ENCODE results near the gene FAM193B.
A peak's percentile ranks its signal among the peaks of the same experiment; 100 is the strongest.
"Not testable (repeated sequence)": the region's sequence is repeated elsewhere in the genome, so short reads cannot be mapped to it uniquely, and the experiment has no call there.

Gene FAM193B

DNA sequence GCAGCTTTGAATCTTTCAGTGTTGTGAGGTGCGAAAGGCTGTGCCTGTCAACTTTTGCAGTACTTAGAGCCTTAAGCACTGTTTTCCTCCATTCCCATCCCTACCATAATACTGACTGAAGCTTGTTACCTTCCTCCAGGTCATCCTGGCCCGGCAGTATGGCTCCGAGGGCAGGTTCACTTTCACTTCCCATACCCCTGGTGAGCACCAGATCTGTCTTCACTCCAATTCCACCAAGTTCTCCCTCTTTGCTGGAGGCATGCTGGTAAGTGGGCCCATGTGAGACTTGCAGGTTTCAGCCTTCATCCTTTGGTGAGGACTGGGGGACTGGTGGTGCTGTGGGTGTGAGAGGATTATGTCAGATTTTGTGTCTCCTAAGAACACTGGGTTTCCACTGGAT lies 39.1 kb upstream of the FAM193B start:
- H3K4me1 ChIP-seq (ENCODE audit: insufficient read depth, low read length), result 0 out of 2 replicates have a peak, but pooled peaks cover 2% of the 10 kb centered on the region

DNA sequence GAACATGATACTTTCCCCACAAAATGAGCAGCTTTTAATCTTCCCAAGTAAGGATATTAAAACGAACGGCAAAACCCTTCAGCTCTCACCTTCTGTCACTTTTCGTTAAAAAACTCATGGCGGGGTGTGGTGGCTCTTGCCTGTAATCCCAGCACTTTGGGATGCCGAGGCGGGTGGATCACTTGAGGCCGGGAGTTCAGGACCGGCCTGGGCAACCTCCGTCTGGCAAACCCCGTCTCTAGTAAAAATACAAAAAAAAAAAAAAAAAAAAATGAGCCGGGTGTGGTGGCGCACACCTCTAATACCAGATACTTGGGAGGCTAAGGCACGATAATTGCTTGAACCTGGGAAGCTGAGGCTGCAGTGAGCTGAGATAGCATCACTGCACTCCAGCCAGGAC lies 38.5 kb upstream of the FAM193B start:
- Histone ChIP-seq H3K9me3 (ENCODE audit: control insufficient read depth, insufficient read depth, low read length) (no peaks in the 10 kb centered on the region), H3K36me3 (ENCODE audit: insufficient read depth, low read length) (peaks cover 21% of the 10 kb centered on the region), H3K9ac (ENCODE audit: low read depth, low read length) (peak overlapping the region; percentile 88), H3K4me1 (ENCODE audit: insufficient read depth, low read length) (no peaks in the 10 kb centered on the region)

More for the DNA sequence above, 39.1 kb upstream of the FAM193B start:
- Histone ChIP-seq H3K9ac (ENCODE audit: low read depth, low read length) (no peak overlapping the region), H3K9me3 (ENCODE audit: control insufficient read depth, insufficient read depth, low read length) (no peaks in the 10 kb centered on the region), H3K36me3 (ENCODE audit: insufficient read depth, low read length) (peaks cover 21% of the 10 kb centered on the region)

DNA sequence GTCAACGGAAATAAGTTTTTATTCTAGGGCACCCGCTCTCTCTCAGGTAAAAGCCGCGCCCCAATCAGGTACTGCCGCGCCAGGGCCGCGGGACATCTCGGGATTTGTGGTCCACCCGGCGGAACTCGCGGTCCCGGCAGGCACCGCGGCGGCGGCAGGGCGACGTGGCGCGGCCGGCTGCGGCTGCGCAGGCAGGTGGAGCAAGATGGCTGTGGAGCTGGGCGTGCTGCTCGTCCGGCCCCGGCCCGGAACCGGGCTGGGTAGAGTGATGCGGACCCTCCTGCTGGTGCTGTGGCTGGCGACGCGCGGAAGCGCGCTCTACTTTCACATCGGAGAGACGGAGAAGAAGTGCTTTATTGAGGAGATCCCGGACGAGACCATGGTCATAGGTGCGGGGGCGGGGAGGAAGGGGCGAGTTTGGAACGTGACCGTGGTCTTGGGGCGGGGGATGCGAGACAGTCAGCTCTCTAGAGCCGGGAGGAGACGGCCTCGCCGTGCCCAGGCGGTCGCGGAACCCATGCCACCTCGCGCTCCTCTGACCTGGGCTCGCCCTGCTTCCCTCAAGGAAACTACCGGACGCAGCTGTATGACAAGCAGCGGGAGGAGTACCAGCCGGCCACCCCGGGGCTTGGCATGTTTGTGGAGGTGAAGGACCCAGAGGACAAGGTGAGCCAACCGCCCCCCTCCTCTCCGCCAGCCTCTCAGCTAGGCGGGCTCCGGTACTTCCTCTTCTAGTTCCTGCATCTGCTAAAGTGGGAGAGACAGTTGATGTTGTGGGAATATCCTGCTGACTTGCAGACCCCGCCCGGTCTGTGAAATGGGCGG lies 37.9 kb upstream of the FAM193B start, which contains the start of gene TMED9:
Gene TMED9 (plus strand): TSS at position 194 of the 825 bp plus-strand sequence. CDS start 12 bp downstream, at position 206.
- peak within 1 kb of the TSS; percentile 88 for H3K9ac ChIP-seq (ENCODE audit: low read depth, low read length)
- no peaks in the 10 kb centered on the region for H3K9me3 ChIP-seq (ENCODE audit: control insufficient read depth, insufficient read depth, low read length)
- H3K36me3 ChIP-seq (ENCODE audit: insufficient read depth, low read length), result peaks cover 21% of the 10 kb centered on the region
- no peaks in the 10 kb centered on the region for H3K4me1 ChIP-seq (ENCODE audit: insufficient read depth, low read length)

- Histone ChIP-seq H3K4me1 (ENCODE audit: insufficient read depth, low read length) (no peaks in the 10 kb centered on the region), H3K9ac (ENCODE audit: low read depth, low read length) (peak overlapping the region; percentile 88), H3K36me3 (ENCODE audit: insufficient read depth, low read length) (peaks cover 21% of the 10 kb centered on the region), H3K9me3 (ENCODE audit: control insufficient read depth, insufficient read depth, low read length) (no peaks in the 10 kb centered on the region)
Measured at GRCh38 chr5:177591690-177592009, 37.3 kb upstream of the FAM193B start.

DNA sequence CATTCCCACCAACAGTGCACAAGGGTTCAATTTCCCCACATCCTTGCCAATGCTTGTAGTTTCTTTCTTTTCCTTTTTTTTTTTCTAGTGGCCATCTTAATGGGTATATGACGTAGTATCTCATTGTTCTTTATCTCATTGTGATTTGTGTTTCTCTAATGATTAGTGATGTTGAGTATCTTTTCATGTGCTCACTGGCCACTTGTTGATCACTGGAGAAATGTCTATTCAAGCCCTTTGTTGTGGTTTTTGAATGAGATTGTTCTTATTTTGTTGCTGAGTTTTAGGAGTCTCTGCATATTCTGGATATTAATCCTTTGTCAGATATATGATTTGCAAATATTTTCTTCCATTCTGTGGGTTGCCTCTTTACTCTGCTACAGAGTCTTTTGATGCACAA lies 36.0 kb upstream of the FAM193B start:
- H3K9me3 ChIP-seq (ENCODE audit: control insufficient read depth, insufficient read depth, low read length), result no peaks in the 10 kb centered on the region

GRCh38 chr5:177588413-177588909 lies 34.1 kb upstream of the FAM193B start:
- Histone ChIP-seq H3K36me3 (ENCODE audit: insufficient read depth, low read length) (0 out of 2 replicates have a peak, but pooled peaks cover 2% of the 10 kb centered on the region), H3K9ac (ENCODE audit: low read depth, low read length) (no peak overlapping the region), H3K4me1 (ENCODE audit: insufficient read depth, low read length) (no peaks in the 10 kb centered on the region), H3K9me3 (ENCODE audit: control insufficient read depth, insufficient read depth, low read length) (no peaks in the 10 kb centered on the region)

More for the DNA sequence above, 36.0 kb upstream of the FAM193B start:
- Histone ChIP-seq H3K4me1 (ENCODE audit: insufficient read depth, low read length) (no peaks in the 10 kb centered on the region), H3K36me3 (ENCODE audit: insufficient read depth, low read length) (peaks cover 20% of the 10 kb centered on the region), H3K9ac (ENCODE audit: low read depth, low read length) (no peak overlapping the region)

DNA sequence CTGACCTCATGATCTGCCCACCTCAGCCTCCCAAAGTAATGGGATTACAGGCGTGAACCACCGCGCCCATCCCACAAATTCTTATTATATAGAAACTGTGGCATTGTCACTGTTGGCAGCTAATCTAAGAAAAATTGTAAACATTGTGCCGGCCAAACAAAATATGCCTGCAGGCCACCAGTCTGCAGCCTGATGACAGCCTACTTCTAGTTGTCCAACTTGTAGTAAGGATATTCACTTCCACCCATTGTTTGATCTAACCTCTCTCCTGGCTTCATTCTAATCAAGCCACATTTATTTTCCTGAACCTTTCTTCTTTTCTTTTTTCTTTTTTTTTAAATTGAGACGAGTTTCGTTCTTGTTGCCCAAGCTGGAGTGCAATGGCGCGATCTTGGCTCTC lies 24.0 kb upstream of the FAM193B start:
- H3K4me1 ChIP-seq (ENCODE audit: insufficient read depth, low read length), result peaks cover 7% of the 10 kb centered on the region; the same call in 1 of the 2 replicates

DNA sequence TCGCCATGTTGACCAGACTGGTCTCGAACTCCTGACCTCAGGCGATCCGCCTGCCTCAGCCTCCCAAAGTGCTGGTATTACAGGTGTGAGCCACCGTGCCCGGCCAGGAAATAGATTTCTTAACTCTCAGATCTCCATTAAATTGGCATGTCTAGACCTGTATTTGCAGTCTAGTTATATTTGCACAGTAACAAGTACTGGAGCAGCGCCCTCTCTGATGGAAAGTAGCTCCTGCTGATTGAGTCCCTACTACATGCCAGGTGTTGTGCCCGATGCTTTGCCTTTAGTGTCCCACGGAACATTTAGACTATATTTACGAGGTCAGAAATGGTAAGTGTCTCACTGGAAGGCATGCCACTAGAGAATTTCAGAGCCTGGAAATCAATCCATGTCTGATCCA lies 21.8 kb upstream of the FAM193B start:
- Histone ChIP-seq H3K4me1 (ENCODE audit: insufficient read depth, low read length) (peaks cover 7% of the 10 kb centered on the region; the same call in 1 of the 2 replicates), H3K9ac (ENCODE audit: low read depth, low read length) (no peak overlapping the region), H3K36me3 (ENCODE audit: insufficient read depth, low read length) (no peaks in the 10 kb centered on the region)

More for the DNA sequence above, 24.0 kb upstream of the FAM193B start:
- Histone ChIP-seq H3K36me3 (ENCODE audit: insufficient read depth, low read length) (no peaks in the 10 kb centered on the region), H3K9me3 (ENCODE audit: control insufficient read depth, insufficient read depth, low read length) (no peaks in the 10 kb centered on the region), H3K9ac (ENCODE audit: low read depth, low read length) (no peak overlapping the region)

GRCh38 chr5:177575488-177575887 lies 21.1 kb upstream of the FAM193B start:
- Histone ChIP-seq H3K9me3 (ENCODE audit: control insufficient read depth, insufficient read depth, low read length) (no peaks in the 10 kb centered on the region), H3K9ac (ENCODE audit: low read depth, low read length) (no peak overlapping the region), H3K36me3 (ENCODE audit: insufficient read depth, low read length) (no peaks in the 10 kb centered on the region), H3K4me1 (ENCODE audit: insufficient read depth, low read length) (peaks cover 7% of the 10 kb centered on the region; the same call in 1 of the 2 replicates)

More for the DNA sequence above, 21.8 kb upstream of the FAM193B start:
- H3K9me3 ChIP-seq (ENCODE audit: control insufficient read depth, insufficient read depth, low read length), result no peaks in the 10 kb centered on the region

DNA sequence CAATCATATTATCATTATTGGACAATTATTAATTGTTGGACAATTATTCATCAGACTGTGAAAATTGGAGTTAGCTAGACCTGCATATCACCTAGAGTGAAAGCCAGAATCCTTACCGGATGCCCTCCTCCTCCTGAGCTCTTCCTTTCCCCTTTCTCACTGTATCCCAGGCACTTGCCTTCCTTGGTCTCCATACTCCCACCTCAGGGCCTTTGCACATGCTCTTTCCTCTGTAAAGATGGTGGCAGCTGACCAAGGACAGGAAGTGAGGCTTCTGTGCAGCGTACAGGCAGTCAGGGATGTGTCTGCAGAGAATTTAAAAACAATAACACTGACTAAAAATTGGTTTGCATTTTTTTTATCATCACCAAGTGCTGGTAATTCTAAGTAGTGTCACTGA lies 15.5 kb upstream of the FAM193B start:
- Histone ChIP-seq H3K9me3 (ENCODE audit: control insufficient read depth, insufficient read depth, low read length) (no peaks in the 10 kb centered on the region), H3K9ac (ENCODE audit: low read depth, low read length) (no peak overlapping the region), H3K36me3 (ENCODE audit: insufficient read depth, low read length) (no peaks in the 10 kb centered on the region), H3K4me1 (ENCODE audit: insufficient read depth, low read length) (peaks cover 5% of the 10 kb centered on the region; the same call in 1 of the 2 replicates)

DNA sequence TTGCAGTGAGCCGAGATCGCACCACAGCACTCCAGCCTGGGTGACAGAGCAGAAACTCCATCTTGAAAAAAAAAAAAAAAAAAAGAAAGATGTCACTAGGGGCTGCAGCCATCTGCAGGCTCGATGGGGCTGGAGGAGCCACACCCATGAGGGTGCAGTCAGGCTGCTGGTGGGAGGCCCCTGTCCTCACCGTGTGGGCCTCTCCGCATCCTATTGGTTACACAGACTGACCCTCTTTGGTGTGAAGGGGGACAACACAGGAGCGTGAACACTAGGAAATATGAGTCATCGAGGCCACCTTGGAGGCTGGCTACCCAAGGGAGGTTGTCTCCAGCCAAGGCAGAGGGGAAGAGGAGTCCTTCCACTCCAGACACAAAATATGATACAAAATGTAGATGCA lies 14.0 kb upstream of the FAM193B start:
- H3K36me3 ChIP-seq (ENCODE audit: insufficient read depth, low read length), result no peaks in the 10 kb centered on the region
- no peaks in the 10 kb centered on the region for H3K4me1 ChIP-seq (ENCODE audit: insufficient read depth, low read length)
- no peak overlapping the region for H3K9ac ChIP-seq (ENCODE audit: low read depth, low read length)
- no peaks in the 10 kb centered on the region for H3K9me3 ChIP-seq (ENCODE audit: control insufficient read depth, insufficient read depth, low read length)

DNA sequence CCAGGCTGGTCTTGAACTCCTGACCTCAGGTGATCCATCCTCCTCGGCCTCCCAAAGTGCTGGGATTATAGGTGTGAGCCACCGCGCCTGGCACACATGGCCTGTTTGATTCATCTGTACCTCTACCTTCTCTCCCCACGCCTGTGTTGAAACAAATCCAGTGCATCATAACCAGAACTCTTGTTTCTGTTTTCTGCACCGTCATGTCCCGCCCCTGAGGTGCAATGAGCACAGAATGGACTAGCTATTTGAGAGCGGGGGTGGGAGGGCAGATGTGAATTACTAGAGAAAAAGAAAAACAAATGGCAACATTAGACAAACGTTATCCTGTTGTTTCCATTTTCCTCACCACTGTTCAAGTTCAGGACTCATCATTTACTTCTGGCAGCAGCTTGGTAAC lies 10.7 kb upstream of the FAM193B start:
- H3K9ac ChIP-seq (ENCODE audit: low read depth, low read length), result no peak overlapping the region
- H3K36me3 ChIP-seq (ENCODE audit: insufficient read depth, low read length), result no peaks in the 10 kb centered on the region
- H3K9me3 ChIP-seq (ENCODE audit: control insufficient read depth, insufficient read depth, low read length), result no peaks in the 10 kb centered on the region; the same call in 1 of the 2 replicates
- no peaks in the 10 kb centered on the region for H3K4me1 ChIP-seq (ENCODE audit: insufficient read depth, low read length)

DNA sequence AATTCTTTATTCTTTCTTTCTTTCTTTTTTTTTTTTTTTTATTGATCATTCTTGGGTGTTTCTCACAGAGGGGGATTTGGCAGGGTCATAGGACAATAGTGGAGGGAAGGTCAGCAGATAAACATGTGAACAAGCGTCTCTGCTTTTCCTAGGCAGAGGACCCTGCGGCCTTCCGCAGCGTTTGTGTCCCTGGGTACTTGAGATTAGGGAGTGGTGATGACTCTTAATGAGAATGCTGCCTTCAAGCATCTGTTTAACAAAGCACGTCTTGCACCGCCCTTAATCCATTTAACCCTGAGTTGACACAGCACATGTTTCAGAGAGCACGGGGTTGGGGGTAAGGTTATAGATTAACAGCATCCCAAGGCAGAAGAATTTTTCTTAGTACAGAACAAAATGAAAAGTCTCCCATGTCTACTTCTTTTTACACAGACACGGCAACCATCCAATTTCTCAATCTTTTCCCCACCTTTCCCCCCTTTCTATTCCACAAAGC lies 5.1 kb upstream of the FAM193B start:
- H3K9me3 ChIP-seq (ENCODE audit: control insufficient read depth, insufficient read depth, low read length); H3K36me3 ChIP-seq (ENCODE audit: insufficient read depth, low read length); H3K9ac ChIP-seq (ENCODE audit: low read depth, low read length): not testable (repeated sequence)
- H3K4me1 ChIP-seq (ENCODE audit: insufficient read depth, low read length), result peaks cover 11% of the 10 kb centered on the region; the same call in 1 of the 2 replicates

GRCh38 chr5:177557796-177558195 lies 3.4 kb upstream of the FAM193B start:
- no peak overlapping the region for H3K9ac ChIP-seq (ENCODE audit: low read depth, low read length)
- no peaks in the 10 kb centered on the region; the same call in 1 of the 2 replicates for H3K9me3 ChIP-seq (ENCODE audit: control insufficient read depth, insufficient read depth, low read length)
- H3K4me1 ChIP-seq (ENCODE audit: insufficient read depth, low read length), result peaks cover 14% of the 10 kb centered on the region; the same call in 1 of the 2 replicates
- no peaks in the 10 kb centered on the region for H3K36me3 ChIP-seq (ENCODE audit: insufficient read depth, low read length)
